Spleen (tissue), 7 donors: Measurements from ENCODE around the gene SIGLEC11.

Experiments used
- POLR2A ChIP-seq, 3 donors: fragments of 450-650 bp; IDR thresholded peaks; one replicate each; pipeline ENCODE4 v1.5.1; 2017; ENCODE audit warnings: antibody characterized with exemption in 3 of 3, mild to moderate bottlenecking in 1 of 3
- TF ChIP-seq, protein P1 (sequence below), 11 experiments: fragments of 200-600 bp in 7 of 11; fragments of 450-650 bp in 4 of 11; sonication (generic) in 4 of 11; IDR thresholded peaks in 8 of 11; conservative IDR thresholded peaks in 3 of 11; 1 replicate in 7 of 11; 2 replicates in 4 of 11; pipeline versions ENCODE4 v1.4.0 to v1.8.0; 2016 to 2021; ENCODE audit warnings: antibody characterized with exemption in 11 of 11, inconsistent platforms in 4 of 11, mild to moderate bottlenecking in 1 of 11
- donor health status: DM: no; HTN: no; CAD: no; lungs with moderate emphysema.
- donor health status: DM: no; HTN: no; CAD: no.
- donor health status: DM: no; HTN: no; CAD: no.

DNA sequence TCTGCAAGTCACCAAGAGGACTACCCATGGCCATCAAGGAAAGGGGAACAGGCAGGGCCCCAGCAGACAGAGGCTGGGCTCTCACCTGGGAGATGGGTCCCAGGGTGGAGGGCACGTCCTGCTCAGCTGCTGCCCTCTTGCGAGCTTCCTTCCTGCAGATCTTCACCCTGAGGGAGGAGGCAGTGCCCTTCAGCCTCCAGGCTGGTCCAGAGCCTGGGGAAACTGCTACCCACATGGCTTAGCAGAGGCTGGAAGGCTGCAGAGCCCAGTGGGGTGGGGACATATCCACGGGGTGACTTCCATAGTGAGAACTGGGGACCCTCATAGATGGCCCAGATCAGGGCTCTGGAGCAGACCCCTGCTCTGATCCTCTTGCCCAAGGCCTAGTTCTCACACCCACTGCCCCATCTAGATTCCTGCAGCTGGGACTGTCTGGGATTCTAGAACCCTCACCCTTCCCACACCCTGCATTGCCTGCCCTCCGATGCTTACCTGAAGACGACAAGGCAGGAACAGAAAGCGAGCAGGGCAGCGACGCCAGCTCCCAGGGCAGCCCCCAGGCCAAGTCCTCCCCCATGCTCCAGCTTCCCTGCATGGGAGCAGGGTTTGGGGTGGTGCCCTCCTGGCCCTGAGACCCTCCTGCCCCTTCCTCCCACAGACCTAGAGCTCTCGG, 9.0 kb downstream of the SIGLEC11 start:
- TF ChIP-seq POLR2A (IDR thresholded peaks at IDR 0.05): no peak
- TF ChIP-seq, protein P1, sequence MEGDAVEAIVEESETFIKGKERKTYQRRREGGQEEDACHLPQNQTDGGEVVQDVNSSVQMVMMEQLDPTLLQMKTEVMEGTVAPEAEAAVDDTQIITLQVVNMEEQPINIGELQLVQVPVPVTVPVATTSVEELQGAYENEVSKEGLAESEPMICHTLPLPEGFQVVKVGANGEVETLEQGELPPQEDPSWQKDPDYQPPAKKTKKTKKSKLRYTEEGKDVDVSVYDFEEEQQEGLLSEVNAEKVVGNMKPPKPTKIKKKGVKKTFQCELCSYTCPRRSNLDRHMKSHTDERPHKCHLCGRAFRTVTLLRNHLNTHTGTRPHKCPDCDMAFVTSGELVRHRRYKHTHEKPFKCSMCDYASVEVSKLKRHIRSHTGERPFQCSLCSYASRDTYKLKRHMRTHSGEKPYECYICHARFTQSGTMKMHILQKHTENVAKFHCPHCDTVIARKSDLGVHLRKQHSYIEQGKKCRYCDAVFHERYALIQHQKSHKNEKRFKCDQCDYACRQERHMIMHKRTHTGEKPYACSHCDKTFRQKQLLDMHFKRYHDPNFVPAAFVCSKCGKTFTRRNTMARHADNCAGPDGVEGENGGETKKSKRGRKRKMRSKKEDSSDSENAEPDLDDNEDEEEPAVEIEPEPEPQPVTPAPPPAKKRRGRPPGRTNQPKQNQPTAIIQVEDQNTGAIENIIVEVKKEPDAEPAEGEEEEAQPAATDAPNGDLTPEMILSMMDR (IDR thresholded peaks at IDR 0.05 in 8 of 11, conservative IDR thresholded peaks at IDR 0.05 in 3 of 11): no peak
